Esophagus mucosa (tissue), 1 donor: ENCODE data around the gene GSTP1. TPM values are rescaled to one million over a fixed set of nuclear protein-coding genes. Genes with fewer than 3 reads are reported as not detected.
"Not testable (repeated sequence)": the region's sequence is repeated elsewhere in the genome, so short reads cannot be mapped to it uniquely, and the experiment has no call there.

Experiments used
- ATAC-seq: fragments of 200-7000 bp; cut with Tn5 transposase; one replicate; pipeline ENCODE4 v1.9.1; 2020
- total RNA-seq: library from RNA; stranded (reverse); gene quantifications from one replicate; pipeline ENCODE4 v1.2.4, GENCODE V29; 2023
- donor health status: DM: yes; HTN: yes; CAD: no.

GSTP1 gene
- total RNA-seq, 1 donor from 2014 or later, result 2,342 TPM

GRCh38 chr11:67615728-67616430 is 32.3 kb downstream of the GSTP1 start:
- ATAC-seq, result peak; percentile 2

- no peak for ATAC-seq
Observed at GRCh38 chr11:67616431-67617242, 33.0 kb downstream of the GSTP1 start.

GRCh38 chr11:67617243-67617953 is 33.8 kb downstream of the GSTP1 start:
- ATAC-seq, result no peak

DNA sequence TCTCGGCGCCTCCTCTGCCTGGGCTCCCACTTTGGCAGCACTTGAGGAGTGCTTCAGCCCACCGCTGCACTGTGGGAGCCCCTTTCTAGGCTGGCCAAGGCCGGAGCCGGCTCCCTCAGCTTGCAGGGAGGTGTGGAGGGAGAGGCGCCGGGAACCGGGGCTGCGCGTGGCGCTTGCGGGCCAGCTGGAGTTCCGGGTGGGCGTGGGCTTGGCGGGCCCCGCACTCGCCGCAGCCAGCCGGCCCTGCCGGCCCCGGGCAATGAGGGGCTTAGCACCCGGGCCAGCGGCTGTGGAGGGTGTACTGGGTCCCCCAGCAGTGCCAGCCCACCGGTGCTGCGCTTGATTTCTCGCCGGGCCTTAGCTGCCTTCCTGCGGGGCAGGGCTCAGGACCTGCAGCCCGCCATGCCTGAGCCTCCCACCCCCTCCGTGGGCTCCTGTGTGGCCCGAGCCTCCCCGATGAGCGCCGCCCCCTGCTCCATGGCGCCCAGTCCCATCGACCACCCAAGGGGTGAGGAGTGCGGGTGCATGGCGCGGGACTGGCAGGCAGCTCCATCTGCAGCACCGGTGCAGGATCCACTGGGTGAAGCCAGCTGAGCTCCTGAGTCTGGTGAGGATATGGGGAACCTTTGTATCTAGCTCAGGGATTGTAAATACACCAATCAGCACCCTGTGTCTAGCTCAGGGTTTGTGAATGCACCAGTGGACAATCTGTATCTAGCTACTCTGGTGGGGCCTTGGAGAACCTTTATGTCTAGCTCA is 35.5 kb downstream of the GSTP1 start:
- ATAC-seq, result not testable (repeated sequence)

GRCh38 chr11:67619683-67620618 is 36.3 kb downstream of the GSTP1 start:
- ATAC-seq, result not testable (repeated sequence)

GRCh38 chr11:67620621-67621020 is 37.0 kb downstream of the GSTP1 start:
- ATAC-seq, result not testable (repeated sequence)

DNA sequence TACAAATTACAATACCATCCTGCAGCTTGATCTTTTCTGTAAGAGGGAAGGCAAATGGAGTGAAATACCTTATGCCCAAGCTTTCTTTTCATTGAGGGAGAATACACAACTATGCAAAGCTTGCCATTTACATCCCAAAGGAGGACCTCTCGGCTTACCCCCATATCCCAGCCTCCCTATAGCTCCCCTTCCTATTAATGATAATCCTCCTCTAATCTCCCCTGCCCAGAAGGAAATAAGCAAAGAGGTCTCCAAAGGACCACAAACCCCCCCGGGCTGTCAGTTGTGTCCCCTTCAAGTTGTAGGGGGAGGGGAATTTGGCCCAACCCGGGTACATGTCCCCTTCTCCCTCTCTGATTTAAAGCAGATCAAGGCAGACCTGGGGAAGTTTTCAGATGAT is 38.3 kb downstream of the GSTP1 start:
- not testable (repeated sequence) for ATAC-seq

DNA sequence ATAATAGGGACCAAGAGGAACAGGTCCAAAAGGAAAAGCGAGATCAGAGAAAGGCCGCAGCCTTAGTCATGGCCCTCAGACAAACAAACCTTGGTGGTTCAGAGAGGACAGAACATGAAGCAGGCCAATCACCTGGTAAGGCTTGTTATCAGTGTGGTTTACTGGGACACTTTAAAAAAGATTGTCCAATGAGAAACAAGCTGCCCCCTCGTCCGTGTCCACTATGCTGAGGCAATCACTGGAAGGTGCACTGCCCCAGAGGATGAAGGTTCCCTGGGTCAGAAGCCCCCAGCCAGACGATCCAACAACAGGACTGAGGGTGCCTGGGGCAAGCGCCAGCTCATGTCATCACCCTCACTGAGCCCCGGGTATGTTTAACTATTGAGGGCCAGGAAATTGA is 39.3 kb downstream of the GSTP1 start:
- ATAC-seq, result not testable (repeated sequence)

GRCh38 chr11:67623795-67624194 is 40.2 kb downstream of the GSTP1 start:
- ATAC-seq, result not testable (repeated sequence)

DNA sequence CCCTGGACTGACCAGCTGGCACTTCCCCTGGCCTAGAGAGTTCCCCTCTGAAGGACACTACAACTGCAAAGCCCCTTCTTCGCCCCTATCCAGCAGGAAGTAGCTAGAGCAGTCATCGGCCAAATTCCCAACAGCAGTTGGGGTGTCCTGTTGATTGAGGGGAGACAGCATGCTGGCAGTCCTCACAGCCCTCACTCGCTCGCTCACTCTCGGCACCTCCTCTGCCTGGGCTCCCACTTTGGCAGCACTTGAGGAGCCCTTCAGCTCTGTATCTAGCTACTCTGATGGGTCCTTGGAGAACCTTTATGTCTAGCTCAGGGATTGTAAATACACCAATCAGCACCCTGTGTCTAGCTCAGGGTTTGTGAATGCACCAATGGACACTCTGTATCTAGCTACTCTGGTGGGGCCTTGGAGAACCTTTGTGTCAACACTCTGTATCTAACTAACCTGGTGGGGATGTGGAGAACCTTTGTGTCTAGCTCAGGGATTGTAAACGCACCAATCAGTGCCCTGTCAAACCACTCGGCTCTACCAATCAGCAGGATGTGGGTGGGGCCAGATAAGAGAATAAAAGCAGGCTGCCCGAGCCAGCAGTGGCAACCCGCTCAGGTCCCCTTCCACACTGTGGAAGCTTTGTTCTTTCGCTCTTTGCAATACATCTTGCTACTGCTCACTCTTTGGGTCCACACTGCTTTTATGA is 42.7 kb downstream of the GSTP1 start:
- ATAC-seq, result not testable (repeated sequence)

GRCh38 chr11:67626970-67627369 is 43.4 kb downstream of the GSTP1 start:
- ATAC-seq, result no peak

DNA sequence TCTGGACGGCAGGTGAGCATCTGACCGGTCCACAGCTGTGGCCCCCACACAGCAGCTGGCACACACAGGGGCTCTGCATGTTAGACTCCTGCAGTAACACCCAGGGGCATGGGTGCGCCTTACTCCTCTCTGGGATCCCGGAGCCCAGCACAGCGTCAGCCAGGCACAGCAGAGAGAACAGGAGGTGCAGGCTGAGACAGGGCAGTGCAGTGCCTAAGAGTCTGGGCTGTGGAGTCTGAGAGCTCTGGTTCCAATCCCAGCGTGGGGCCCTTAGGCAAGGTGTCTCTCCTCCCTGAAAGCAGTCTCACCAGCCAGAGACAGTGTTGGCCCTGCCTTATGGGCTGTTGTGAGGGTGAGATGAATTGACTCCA is 43.8 kb downstream of the GSTP1 start:
- no peak for ATAC-seq

DNA sequence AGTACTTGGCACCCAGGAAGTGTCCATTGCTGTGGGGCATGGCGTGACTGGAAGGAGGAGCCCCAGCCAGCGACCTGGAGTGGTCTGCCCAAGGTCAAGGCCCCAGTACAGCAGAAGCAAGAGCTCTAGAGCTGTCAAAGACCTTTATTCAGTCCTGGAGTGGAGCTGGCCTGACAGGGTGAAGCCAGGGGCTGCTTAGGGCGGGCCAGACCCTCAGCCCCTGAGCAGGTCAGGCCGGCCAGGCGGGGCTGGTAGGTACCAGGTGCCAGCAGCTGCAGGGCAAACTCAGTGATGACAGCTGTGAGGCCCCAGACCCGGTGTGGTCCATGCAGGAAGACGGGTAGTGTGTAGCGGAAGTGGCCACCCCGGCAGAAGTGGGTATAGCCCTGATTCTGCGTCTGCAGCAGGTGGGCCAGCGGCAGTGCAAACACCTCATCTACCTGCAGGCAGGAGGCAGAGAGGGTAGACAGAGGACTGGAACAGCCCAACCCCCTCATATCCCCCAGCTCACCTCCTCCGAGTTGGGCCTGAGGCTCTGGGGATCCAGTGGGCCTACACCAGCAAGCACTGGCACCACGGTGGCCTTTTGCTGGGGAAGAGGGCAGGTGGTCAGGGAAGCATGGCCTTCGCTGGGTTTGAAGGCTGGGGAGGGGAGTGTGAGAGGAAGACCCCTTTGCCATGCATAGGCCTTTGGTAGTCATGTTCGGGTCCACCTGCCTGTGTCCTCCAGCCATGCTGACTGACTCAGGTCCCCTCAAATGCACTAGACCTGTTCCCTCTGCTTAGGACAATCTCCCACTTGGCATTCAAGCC is 44.4 kb downstream of the GSTP1 start:
- no peak for ATAC-seq

DNA sequence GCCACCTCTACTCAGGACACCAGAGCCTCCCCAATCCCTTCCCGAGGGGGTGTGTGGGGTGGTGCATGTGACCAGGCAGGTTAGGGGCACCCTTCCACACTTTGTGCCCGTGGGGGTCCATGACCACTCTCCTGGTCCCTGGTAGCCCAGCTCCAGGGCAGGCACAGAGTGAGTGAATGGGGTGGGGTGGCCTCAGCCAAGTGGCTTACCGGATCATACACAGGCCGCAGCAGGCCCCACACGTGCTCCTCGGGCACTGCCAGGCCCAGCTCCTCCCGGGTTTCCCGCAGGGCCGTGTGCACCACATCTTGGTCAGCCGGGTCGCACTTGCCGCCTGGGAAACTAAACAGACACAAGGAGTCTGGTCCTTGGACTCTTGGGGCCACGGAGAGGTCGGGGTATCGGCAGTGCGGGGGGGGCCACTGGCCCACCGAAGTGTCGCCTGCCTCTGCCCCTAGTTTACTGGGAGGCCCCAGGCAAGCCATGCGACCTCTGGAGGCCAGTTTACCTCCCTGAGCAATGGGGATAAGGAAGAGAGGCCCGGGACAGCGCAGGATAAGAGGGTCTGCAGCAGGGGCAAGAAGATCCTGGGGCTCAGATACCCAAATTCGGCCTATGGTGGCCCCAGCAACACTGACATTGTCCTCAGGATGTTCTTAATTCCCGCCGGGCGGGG is 45.2 kb downstream of the GSTP1 start:
- ATAC-seq, result peak; percentile 37

GRCh38 chr11:67629386-67630227 is 46.0 kb downstream of the GSTP1 start, which contains the start of gene NUDT8:
TSS of gene NUDT8 (minus strand) at chr11:67629937. CDS start at chr11:67629911, 26 bp downstream.
- ATAC-seq, result peak; percentile 68

- peak; percentile 85 for ATAC-seq
Observed at GRCh38 chr11:67630228-67630942, 46.8 kb downstream of the GSTP1 start.

DNA sequence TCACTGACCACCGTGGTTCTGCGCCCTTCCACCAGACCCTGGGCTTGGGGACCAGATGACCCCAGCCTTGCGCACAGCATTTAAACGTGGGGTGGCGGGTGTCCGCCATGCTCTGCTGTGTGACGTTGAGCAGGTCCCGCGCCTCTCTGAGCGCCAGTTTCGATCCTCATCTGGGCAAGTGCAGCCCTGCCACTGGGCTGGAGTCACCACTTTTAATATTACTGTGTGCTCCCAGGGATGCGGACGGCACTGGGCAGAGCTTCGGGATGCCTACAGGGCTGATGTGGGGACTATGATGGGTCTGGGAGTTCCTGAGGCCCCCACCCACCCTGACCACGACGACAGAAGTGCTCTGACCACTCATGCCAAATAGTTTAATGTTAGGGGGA is 47.3 kb downstream of the GSTP1 start:
- no peak for ATAC-seq
